Stimulated activated CD4-positive, alpha-beta T cell treated with anti-CD3 and anti-CD28 coated beads, Interleukin-4, amount 100 ng/mL, for 48 hours (primary cell): ENCODE data around the gene RNF121.
A peak's percentile ranks its signal among the peaks of the same experiment; 100 is the strongest.

Experiments
- DNase-seq, 2 donors: peaks; one replicate each; pipeline ENCODE4 v3.0.0-alpha.2; 2020; ENCODE audit warnings: low read depth in 2 of 2

Gene RNF121

GRCh38 chr11:71934213-71934612 is 5.4 kb downstream of the RNF121 start:
- no peak for DNase-seq

- no peak for DNase-seq
Observed at GRCh38 chr11:71935338-71935925, 6.6 kb downstream of the RNF121 start.

- no peak for DNase-seq
Observed at GRCh38 chr11:71936825-71937224, 8.0 kb downstream of the RNF121 start.

DNA sequence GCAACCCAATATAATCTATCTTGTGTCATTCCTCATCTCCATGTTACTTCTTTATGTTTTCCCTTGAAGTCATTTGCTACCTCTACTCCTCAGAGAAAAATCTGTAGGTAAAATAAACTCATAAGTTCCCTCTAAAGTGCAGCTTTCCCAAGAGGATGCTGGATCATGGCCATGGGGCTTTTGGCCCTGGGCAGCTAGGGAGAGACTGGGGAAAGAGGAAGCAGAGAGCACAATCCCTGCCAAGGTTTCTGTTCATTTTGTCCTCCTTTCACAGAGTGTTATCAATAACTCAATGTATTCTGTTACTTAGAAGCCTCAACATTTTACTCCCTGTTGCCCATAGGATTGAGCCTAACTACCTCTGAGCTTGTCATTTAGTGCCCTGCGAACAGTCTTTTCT is 9.0 kb downstream of the RNF121 start:
- no peak for DNase-seq

DNA sequence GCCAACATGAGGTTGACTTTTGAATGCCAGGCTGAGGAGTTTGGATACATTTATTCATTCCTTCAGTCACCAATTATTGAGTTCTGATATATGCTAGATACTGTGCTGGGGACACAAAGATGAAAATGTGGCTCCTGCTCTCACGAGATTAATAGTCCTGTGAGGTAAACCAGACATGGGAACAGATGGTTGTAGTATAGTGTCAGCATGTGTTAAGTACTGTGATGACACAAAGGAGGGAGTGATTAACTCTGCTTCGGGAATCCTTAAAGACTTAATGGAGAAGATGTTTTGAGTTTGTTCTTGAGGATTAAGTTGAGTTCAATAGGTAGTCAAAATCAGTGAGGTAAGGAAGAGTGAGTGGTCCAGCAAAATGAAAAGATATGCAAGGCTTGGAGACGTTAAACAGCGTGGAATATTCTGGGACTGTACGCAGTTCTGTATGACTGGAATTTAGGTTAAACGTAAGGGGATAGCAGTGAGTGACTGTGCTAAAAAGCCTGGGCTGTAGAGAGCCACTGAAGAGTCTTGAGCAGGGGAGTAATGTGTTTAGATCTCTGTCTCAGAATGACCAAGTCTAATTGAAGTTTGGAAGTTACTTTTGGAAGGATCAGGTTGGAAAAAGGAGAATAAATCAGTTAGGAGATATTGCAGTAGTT is 11.8 kb downstream of the RNF121 start:
- DNase-seq: no peak

DNA sequence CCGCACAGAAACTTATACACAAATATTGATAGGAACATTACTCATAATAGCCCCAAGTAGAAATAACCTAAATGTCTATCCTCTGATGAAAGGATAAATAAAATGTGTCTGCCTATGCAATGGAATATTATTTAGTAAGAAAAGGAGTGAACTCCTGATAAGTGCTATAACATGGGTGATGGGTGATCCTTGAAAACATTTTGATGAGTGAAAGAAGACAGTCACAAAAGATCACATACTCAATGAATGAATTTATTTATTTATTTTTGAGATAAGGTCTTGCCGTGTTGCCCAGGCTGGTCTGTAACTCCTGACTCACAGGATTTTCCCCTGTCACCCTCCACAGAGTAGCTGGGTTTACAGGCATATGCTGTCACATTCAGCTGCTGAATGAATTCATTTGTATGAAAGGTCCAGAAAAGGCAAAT is 17.3 kb downstream of the RNF121 start:
- no peak for DNase-seq

DNA sequence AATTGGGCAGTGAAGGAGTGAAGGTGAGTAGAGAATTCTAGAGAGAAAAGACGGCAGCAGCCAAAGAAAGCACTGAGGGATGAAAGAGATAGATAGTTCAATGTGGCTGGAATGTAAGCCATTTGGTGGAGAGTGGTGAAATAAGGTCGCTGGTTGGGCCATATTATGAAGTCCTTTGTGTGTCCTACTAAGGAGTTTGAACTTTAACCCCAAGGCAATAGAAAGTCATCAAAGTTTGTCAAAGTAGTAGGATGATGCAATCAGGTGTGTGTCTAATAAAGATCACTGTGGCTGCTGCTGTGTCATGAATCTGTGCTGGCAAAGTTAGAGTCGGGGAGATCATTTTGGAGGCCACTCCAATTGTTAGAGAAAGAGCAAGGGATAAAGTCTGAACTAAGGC is 18.7 kb downstream of the RNF121 start:
- no peak for DNase-seq

DNA sequence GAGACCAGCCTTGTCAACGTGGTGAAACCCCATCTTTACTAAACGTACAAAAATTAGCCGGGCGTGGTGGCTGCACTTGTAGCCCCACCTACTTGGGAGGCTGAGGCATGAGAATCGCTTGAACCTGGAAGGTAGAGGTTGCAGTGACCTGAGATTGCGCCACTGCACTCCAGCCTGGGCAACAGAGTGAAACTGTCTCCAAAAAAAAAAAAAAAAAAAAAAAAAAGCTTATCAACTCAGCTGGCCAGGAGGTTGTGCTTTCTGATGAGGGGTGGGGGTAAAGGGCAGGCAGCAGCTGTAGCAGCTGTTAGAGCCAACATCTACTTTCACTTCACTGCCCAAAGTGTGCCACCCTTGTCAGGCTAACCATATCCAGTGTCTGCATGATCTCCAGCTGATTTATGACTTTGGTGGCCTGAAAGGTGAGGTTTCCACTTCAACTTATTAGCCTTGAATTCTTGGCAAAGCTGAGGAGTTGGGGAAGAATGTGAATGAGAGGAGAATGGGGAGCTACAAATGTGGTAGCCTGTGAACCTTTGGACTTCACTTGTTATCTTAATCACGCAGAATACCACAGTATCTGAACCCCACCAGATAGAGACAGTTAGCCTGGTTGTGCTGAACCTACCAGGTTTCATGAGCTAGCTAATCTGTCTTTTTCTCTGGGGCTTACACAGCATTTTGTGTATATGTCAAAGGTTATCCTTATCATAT is 19.6 kb downstream of the RNF121 start:
- DNase-seq: no peak

- no peak for DNase-seq
Observed at GRCh38 chr11:71949034-71949433, 20.2 kb downstream of the RNF121 start.

GRCh38 chr11:71951741-71952310 is 23.0 kb downstream of the RNF121 start:
- DNase-seq: no peak

DNA sequence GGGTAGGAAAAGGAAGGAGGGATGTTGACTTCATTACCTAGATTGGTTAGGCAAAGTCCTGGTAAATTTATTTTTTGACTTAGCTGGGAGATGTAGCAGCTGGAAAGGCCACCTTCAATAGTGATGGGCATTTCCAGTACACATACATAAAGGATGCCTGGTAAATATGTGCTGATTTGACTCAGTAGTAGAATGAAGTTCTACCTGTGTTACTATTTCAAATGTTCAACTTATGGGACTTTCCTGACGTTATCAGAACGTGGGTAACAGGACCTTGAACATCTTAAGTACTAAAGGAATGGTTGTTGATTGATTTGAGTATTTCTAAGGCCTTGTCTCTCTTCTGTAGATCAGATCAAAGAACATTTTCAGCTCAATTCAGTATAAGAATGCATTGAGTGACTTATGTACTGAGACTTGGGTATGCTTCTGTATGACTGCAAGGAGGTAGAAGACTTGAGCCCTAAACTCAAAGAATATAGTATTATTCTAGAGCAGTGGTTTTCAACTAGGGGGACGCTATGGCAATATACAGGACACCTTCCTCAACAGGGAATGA is 27.1 kb downstream of the RNF121 start:
- no peak for DNase-seq

DNA sequence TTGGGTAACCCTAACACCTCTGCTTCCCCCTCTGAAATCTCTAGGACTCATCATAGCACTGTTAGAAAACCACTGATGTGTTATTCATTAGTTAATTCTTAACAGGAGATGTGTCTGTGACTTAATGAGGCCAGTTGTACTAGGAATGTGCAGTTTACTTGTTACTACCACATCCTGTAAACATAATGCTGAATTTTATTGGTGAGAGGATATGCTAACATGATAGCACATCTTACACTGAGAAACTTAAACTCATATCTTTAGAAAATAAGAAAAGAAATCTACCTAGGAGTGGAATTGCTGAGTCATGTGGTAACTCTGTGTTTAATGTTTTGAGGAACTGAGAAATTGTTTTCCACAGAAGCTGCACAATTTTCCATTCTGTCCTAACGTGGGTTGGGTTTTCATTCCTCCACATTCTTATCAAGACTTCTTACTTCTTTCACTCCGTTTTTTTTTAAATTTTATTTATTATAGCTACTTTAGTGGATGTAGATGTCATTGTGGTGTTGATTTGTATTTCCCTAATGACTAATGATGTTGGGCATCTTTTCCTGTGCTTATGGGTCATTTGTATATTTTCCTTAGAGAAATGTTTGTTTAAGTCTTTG is 33.7 kb downstream of the RNF121 start:
- DNase-seq: no peak

GRCh38 chr11:71963468-71963867 is 34.6 kb downstream of the RNF121 start:
- no peak for DNase-seq

- no peak for DNase-seq
Observed at GRCh38 chr11:71964641-71965040, 35.8 kb downstream of the RNF121 start.

DNA sequence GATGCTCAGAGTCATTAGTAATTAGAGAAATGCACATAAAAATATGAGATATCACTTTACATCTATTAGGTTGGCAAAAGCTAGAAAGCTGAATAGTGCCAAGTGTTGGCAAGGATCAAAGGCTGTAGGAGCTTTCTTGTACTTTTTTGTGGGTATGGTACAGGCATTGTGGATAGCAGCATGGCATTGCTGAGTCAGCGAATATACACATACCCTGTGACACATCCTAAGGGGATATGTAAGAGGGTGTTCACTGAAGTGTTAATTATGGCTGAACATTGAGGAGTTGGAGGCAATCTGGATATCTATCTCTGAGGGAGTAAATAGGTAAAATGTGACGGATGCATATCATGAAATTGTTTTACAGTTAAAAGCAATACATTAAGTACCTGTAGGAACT is 42.8 kb downstream of the RNF121 start:
- DNase-seq: no peak

DNA sequence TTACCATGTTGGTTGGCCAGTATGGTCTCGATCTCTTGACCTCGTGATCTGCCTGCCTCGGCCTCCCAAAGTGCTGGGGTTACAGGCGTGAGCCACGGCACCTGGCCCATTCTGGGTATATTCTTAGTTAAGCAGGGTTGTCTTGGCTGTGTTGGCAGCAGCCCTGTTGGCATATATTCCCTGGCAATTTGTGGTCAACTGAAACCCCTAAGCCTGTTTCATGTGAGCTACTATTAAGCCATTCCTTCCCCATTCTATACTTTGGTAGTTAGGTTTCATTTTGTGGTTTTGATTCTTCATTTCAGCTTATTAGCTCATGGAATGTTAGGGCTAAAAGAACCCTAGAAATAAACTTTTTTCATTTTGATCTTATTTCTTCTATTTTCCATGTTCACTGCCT is 47.7 kb downstream of the RNF121 start:
- no peak for DNase-seq

DNA sequence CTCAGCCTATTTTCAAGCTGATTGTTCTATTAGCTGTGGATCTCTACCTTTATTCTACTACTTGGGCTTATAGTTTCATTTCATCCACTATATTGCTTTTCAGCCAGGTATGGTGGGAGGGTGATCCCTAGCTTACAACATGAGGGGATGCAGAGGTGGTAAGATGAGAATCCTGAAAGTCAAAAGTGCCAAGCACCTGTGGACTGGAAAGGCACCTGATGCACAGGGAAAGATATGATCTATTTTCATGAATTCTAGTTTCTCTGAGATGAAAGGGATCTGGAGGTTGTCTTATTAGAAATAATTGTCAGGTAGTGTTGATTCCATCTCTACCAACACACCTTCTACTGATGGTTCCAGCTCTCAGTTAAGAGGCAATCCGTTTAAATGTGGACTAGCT is 48.2 kb downstream of the RNF121 start:
- DNase-seq: no peak

- peak in 1 of 2 donors; percentile 30 for DNase-seq
Observed at GRCh38 chr11:71977743-71978418, 49.0 kb downstream of the RNF121 start.

DNA sequence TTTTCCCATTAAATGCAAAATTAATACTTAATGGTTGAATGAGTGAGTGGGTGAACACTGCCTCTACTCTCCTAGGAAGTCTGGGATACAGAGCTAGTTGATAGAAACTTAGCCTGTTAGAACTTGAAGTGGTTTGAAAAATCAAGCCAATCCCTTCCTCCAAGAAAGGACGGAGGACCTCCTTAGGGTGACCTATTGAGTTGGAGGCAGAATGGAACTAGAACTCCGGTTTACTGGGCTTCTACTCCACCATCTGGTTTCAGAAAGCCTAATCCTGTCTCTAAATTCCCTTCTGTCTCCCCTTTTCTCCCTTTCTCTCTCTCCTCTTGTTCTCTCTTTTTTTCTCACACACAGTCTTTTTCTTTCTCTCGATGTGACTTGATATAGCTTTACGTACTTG is 50.2 kb downstream of the RNF121 start:
- no peak for DNase-seq

- no peak for DNase-seq
Observed at GRCh38 chr11:71979602-71980001, 50.8 kb downstream of the RNF121 start.

DNA sequence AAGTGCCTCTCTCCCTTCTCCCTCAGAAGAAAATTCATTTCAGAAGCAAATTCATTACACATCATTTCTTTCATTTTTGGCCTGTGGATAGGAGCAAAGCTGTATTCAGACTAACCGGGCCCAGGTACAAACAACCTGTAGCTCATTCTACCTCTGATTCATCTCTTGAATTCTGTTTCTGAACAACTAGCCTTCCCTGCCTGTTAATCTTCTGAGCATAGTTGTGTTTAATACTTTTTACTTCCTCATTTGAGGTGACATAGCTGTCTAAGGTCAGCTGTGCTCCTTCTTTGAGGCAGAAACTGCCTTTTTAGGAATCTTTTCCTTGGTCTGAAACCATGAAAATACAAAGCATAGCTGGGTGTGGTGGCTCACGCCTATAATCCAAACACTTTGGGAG is 57.3 kb downstream of the RNF121 start:
- no peak for DNase-seq

- no peak for DNase-seq
Observed at GRCh38 chr11:71987521-71987920, 58.7 kb downstream of the RNF121 start.
